A549 treated with RU486 at 1 μM for 4 hours (cell line): ENCODE measurements around the gene CATSPERZ. TPM values are rescaled to one million over a fixed set of nuclear protein-coding genes. Genes with fewer than 3 reads are reported as not detected.

ENCODE experiments used
- total RNA-seq: library from RNA; stranded (reverse); fragments of 200-300 nt; extraction: Qiagen RNA extraction; gene quantifications from 5 replicates; pipeline ENCODE4 v1.2.3, GENCODE V29; 2022; ENCODE audit warnings: low read depth

Gene CATSPERZ, protein sequence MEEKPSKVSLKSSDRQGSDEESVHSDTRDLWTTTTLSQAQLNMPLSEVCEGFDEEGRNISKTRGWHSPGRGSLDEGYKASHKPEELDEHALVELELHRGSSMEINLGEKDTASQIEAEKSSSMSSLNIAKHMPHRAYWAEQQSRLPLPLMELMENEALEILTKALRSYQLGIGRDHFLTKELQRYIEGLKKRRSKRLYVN
- 2.4 to 2.8 TPM (median 2.7 TPM) in 5 replicates for total RNA-seq

DNA sequence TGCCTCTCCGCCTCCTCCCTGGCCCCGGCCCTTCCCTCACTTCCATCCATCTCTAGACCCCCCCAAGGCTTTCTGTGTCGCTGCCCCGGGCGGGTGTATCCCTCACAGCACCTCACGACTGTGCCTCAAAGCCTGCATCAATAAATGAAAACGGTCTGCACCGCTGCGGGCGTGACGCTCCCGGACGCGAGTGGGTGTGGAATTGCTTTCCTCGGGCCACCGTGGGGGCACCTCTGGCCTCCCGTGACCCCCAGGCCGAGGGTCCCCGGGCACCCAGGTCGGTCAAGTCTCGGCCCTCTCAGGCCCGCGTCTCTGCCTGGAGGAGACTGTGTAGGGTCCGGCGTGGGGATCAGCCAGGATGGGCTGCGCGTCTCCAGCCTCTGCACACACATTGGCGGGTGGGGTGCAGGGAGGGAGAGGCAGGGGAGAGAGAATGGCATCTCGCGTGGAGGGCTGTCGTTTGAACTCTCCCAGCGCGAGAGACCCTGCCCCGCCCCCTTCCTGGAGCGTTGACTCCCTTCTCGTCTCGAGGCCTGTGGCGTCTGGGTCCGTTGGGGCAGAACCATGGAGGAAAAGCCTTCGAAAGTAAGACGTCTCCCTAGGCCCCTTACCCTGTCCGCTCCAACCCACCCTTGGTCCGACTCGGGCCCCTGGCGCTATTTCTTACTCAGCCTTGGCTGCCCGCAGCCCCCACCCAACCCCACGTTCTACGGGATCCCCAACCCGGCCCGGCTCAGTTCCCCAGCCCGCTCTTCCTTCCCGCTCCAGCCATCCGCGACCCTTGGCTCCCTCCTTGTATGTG lies at the start of gene CATSPERZ:
TSS of gene CATSPERZ (plus strand) at position 512 of the 802 bp plus-strand sequence. CDS start at position 565, 53 bp downstream.

DNA sequence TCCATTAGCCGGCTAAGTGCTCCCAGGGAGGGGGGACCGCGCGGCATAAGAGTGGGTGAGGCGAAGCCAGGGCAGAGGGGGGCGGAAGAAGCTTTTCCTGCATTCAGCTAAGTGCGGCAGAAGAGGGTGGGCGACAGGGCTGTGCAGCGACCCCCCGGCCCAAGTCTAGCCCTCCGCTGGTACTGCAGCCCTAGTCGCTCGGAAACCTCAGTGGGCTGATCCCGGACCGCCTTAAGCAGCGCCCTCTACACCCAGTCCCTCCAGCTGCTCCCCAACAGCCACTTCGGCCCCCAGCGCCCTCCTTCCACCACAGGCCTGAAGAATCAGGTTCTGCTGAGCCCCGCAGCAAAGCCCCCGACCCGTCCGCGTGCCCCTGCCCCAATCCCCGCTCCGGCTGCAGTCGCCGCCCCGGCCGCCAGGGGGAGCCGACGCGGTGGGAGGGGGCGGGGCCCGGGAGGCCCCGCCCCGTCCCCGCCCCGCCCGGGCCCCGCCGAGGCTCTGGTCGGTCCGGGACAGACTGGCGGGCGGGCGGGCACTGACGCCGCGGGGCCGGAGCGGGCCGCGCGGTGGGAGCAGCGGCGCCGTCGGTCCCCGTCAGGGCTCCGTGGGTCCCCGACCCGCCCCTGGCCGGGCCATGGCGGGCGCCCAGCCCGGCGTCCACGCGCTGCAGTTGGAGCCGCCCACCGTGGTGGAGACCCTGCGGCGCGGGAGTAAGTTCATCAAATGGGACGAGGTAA lies 49.0 kb upstream of the CATSPERZ start, which contains the start of gene PLCB3:
TSS of gene PLCB3 (plus strand) at position 515 of the 737 bp plus-strand sequence. CDS start at position 635, 120 bp downstream.

DNA sequence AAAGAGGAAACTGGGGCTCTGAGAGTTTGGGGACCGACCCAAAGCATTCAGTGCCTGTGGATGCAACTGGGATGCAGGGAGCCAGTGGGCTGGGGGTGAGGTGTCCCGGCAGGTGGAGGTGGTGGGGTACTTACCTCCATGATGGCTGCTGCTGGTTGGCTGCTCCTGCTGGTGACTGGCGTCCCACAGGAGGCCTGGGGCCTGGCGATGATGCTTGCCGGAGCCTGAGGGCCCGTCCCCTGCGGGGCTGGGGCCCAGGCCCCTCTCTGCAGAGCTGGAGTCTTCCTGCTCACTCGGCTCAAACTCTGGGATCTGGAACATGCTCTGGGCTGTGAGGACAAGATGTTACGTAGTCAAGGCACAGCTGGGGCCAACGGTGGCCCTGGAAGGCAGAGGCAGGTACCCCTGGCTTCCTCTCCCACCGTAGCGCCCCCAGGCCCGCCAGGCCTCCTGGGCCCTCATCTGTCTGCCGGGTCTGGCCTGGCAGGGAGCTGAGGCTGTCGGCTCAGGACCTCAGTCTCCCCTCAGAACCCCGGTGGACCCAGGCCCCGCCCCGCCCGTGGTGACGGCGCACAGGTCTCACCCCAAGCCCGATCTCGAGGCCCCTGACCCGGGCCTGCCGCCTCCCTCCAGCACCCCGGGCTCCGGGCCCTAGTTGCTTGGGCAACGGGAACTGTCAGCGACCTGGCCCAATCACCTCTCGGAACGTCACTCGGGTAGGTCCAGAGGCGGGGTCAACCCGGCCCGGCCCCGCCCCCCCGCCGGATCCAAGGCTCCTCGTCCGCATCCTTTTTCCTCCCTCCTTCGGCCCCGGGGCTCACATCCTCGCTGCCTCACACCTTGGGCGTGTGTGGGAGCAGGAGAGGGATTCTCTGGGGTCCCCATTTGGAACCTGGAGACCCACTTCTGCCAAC lies 15.9 kb upstream of the CATSPERZ start, which contains the start of gene BAD:
TSS of gene BAD (minus strand) at position 618 of the 914 bp plus-strand sequence. CDS start at position 321, 297 bp downstream.

DNA sequence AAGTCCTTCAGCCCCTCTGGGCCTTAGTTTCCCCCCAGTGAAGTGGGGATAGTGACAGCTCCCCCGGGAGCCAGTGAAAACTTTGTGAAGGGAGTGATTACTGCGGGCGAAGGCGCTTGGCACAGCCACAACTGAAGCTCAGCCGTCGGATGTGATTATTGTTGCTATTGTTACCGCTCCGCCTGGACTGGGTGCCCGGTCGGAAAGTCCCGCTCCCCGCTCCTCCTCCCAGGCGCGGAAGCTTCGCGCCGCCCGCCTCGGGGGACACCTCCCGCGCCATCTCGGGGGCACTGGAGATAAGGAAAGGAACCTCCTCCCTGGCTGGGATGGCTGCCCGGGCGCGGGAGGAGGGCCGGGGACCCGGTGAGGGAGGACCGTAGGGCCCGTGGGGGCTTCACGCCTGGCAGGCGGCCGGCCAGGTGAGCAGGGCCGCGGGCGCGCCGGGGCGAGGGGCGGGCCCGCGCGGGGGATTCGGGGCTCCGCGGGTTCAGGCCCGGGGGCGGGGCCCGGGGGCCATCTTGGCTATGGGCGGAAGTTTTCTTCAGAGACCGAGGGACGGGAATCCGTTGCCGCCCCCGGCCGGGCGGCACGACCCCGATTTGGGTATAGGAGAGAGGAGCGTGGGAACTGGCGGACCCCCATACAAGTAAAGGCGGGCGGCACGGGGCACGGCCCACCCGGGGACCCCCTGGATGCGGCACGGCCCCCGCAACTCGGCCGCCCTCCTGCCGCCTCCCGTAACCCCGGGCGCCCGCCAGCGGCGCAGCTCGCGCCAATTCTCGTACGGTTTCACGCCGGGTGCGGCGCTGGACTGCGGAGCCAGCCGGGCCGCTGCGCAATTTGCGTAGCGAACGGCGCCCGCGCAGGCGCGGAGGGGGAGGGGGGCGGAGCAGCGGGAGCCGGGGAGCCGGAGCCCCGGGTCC lies 14.9 kb upstream of the CATSPERZ start, which contains the start of gene GPR137:
TSS of gene GPR137 (plus strand) at position 887 of the 923 bp plus-strand sequence. CDS start 677 bp downstream, outside the sequence.

DNA sequence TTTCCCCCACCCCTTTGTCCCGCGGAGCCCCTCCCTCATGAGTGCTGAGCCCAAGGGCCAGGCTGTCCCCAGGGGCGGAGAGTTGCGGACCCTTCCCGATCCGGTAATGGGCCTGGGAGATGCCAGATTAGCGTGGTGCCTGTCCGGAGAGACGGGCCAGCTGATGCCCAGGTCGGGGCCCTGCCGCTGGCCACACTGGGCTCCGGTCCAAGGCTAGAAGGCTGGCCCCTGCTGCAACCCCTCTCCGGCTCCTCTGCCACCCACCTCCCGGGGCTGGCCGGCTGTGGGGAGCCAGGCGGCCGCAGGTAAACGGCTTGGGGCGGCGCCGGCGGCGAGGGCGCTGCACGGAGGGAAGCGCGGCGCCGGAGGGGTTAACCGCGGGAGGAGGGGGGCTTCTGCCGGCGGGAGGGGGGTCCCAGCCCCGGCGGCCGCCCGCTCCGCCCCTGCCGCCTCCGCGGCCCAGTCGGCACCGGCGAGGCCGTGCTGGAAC lies 8.9 kb upstream of the CATSPERZ start, which contains the start of gene KCNK4:
TSS of gene KCNK4 (plus strand) at position 41 of the 490 bp plus-strand sequence. CDS start 1,717 bp downstream, outside the sequence.

DNA sequence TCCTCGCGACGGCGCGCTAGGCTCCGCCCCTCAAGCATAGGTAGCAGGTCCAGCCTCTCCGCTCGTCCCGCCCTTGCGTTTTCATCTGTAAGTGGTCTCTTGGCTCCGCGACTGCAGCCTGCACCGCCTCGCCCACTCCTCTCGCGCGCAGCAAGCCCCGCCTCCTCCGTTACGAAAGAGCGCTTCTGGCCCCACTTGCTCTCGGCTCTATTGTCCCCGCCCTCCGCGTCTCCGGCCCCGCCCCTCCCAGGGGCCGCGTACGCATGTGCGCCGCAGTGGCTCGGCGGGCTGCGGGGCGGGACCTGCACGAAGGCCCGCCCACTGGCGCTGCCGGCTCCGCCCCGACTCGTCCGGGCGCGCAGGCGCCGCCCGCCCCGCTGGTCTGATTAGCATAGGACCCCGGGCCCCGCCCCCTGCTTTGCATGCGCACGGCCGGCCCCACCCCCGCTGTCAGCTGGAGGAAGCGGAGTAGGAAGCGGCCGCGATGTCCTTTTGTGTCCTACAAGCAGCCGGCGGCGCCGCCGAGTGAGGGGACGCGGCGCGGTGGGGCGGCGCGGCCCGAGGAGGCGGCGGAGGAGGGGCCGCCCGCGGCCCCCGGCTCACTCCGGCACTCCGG lies 5.0 kb downstream of the CATSPERZ start, which contains the start of gene ESRRA:
TSS of gene ESRRA (plus strand) at position 450 of the 616 bp plus-strand sequence. CDS start 1,656 bp downstream, outside the sequence.

DNA sequence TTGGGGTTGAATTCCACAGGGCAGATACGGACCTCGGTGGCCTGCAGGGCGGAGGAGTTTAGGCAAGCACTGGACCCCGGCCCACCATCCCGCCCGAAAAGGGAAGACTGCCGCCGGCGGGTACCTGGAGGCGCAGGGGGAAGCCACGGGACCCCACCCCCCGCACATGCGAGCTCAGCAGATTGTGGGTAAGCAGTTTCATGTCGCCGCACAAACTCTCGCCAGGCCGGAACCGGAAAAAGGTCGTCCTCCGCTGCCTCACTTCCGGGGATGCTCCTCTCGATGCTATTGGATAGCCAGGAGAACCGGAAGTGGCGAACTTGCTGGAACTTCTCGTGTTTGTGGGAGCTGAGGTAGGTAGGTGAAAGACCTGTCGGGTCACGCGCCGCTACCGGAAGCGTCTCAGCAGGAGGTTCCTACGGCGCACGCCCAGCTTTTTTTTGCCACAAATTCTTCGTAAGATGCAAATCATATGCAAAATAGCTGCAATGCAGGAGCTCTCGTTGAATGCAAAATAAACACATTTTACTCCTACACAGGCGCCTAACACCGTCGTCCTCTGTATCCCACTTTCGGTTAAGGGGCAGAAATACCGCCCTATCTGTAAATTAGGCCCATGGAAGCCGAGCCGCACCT lies 17.3 kb downstream of the CATSPERZ start, which contains the start of gene TRMT112:
TSS of gene TRMT112 (minus strand) at position 235 of the 636 bp plus-strand sequence. CDS start at position 202, 33 bp downstream.

DNA sequence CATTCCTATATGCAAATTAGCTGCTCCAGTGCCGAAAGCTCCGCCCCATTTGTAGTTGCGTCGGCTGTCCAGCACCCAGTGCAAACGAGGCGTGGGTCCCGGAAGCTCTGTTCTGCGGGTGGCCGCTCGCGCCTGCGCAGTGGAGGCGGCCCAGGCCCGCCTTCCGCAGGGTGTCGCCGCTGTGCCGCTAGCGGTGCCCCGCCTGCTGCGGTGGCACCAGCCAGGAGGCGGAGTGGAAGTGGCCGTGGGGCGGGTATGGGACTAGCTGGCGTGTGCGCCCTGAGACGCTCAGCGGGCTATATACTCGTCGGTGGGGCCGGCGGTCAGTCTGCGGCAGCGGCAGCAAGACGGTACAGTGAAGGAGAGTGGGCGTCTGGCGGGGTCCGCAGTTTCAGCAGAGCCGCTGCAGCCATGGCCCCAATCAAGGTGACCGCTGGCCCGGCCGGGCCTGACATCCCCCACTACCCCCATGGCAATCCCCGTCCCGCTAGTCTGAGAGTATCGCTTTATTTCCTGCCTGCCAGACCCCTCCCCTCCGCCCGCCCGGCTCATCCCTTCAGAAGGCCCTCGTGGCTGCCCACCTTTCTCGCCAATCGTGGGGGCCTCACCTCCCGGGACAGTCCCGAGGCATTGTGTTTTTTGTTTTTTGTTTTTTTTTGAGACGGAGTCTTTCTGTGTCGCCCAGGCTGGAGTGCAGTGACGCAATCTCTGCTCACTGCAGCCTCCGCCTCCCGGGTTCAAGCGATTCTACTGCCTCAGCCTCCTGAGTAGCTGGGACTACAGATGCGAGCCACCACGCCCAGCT lies 18.0 kb downstream of the CATSPERZ start, which contains the start of gene PRDX5:
TSS of gene PRDX5 (plus strand) at position 161 of the 805 bp plus-strand sequence. CDS start at position 256, 95 bp downstream.

DNA sequence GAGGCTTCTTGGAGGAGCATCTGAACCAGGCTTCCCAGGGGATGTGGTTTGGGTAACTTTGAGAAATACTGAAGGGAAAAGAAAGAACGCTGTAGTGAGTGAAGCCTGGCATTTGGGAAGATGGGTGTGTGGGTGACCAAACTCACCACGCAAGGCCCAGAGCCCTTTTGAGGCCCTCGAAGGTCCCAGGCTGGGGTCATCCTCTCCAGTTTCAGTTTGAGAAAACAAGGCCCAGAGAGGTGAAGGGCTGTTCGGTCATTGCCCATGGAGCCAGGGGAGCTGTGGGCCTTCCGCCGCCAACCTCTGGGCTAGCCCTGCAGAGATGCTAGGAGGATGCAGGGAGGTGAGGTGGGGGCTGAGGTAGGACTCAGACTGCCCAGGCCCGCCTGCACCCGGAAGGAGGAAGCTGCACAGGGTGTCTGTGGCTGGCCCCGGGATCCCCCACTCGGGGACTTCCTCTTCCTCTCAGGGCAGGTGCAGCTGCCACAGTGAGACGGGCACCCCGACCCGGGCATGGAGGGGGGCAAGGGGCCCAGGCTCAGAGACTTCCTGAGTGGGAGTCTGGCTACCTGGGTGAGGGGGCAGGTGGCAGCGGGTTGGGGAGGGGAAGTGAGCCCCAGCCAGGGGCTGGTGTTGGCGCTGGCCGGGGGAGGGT lies 39.7 kb downstream of the CATSPERZ start, which contains the start of gene CCDC88B:
TSS of gene CCDC88B (plus strand) at position 451 of the 655 bp plus-strand sequence. CDS start at position 514, 63 bp downstream.

Other genes with a start within 250 kb of the CATSPERZ start
- gene MACROD1, start 134.2 kb upstream of the CATSPERZ start, total RNA-seq, result 8.8 to 17.0 TPM (median 12.8 TPM) in 5 replicates
- 234 to 268 TPM (median 258 TPM) in 5 replicates for gene STIP1, start 114.2 kb upstream of the CATSPERZ start, total RNA-seq
- 1.0 to 3.1 TPM (median 1.7 TPM) in 5 replicates for gene FERMT3, start 93.6 kb upstream of the CATSPERZ start, total RNA-seq
- 16.8 to 27.5 TPM (median 24.3 TPM) in 5 replicates for gene TRPT1, start 74.2 kb upstream of the CATSPERZ start, total RNA-seq
- gene NUDT22, start 74.1 kb upstream of the CATSPERZ start, total RNA-seq, result 29.7 to 43.8 TPM (median 32.1 TPM) in 5 replicates
- 15.4 to 22.6 TPM (median 19.5 TPM) in 5 replicates for gene DNAJC4, start 69.8 kb upstream of the CATSPERZ start, total RNA-seq
- 35.4 to 59.8 TPM (median 51.1 TPM) in 5 replicates for gene VEGFB, start 65.8 kb upstream of the CATSPERZ start, total RNA-seq
- gene FKBP2, start 59.3 kb upstream of the CATSPERZ start, total RNA-seq, result 128 to 139 TPM (median 132 TPM) in 5 replicates
- gene PPP1R14B, start 53.4 kb upstream of the CATSPERZ start, total RNA-seq, result 237 to 395 TPM (median 394 TPM) in 5 replicates
- gene PLCB3, start 48.8 kb upstream of the CATSPERZ start, total RNA-seq, result 14.4 to 21.5 TPM (median 18.8 TPM) in 5 replicates
- 78.0 to 107 TPM (median 94.9 TPM) in 5 replicates for gene BAD, start 15.7 kb upstream of the CATSPERZ start, total RNA-seq
- 28.5 to 53.9 TPM (median 46.0 TPM) in 5 replicates for gene GPR137, start 14.5 kb upstream of the CATSPERZ start, total RNA-seq
- gene KCNK4, start 9.1 kb upstream of the CATSPERZ start, total RNA-seq, result 0.21 TPM in 1 of 5 replicates, not detected in the others
- 40.8 to 70.7 TPM (median 67.3 TPM) in 5 replicates for gene ESRRA, start 5.2 kb downstream of the CATSPERZ start, total RNA-seq
- gene TRMT112, start 17.2 kb downstream of the CATSPERZ start, total RNA-seq, result 402 to 483 TPM (median 442 TPM) in 5 replicates
- gene PRDX5, start 17.8 kb downstream of the CATSPERZ start, total RNA-seq, result 376 to 487 TPM (median 476 TPM) in 5 replicates
- gene CCDC88B, start 39.8 kb downstream of the CATSPERZ start, total RNA-seq, result 9.8 to 13.4 TPM (median 12.1 TPM) in 5 replicates
- 53.6 to 72.2 TPM (median 60.9 TPM) in 5 replicates for gene RPS6KA4, start 58.8 kb downstream of the CATSPERZ start, total RNA-seq